Gastroesophageal sphincter (tissue), 4 donors: ENCODE data around the gene MAP4K2. TPM values are rescaled to one million over a fixed set of nuclear protein-coding genes. Genes with fewer than 3 reads are reported as not detected.
"Not testable (repeated sequence)": the region's sequence is repeated elsewhere in the genome, so short reads cannot be mapped to it uniquely, and the experiment has no call there.

Experiments
- ATAC-seq: fragments of 150-250 bp; one replicate; pipeline ENCODE4 v1.9.1; 2016; ENCODE audit warnings: mild to moderate bottlenecking, moderate library complexity
- H3K27ac ChIP-seq, 4 donors: fragments of 200-600 bp; sonication (generic) in 3 of 4; 1 replicate in 3 of 4; 2 replicates in 1 of 4; pipeline ENCODE4 v1.5.1; 2016 to 2019
- H3K27me3 ChIP-seq: fragments of 200-600 bp; sonication (generic); one replicate; pipeline ENCODE4 v1.5.1; 2019
- H3K36me3 ChIP-seq, 2 donors: fragments of 200-600 bp; sonication (generic); one replicate each; pipeline ENCODE4 v1.5.1; 2019; ENCODE audit warnings: control low read depth in 1 of 2
- H3K4me1 ChIP-seq, 3 donors: fragments of 200-600 bp; sonication (generic); 1 replicate in 2 of 3; 2 replicates in 1 of 3; pipeline ENCODE4 v1.5.1; 2016 to 2019; ENCODE audit warnings: control low read depth in 2 of 3
- H3K4me3 ChIP-seq, 2 donors: fragments of 200-600 bp; sonication (generic); one replicate each; pipeline ENCODE4 v1.5.1; 2019; ENCODE audit warnings: mild to moderate bottlenecking in 1 of 2, moderate library complexity in 1 of 2
- H3K9me3 ChIP-seq, 3 donors: fragments of 200-600 bp; sonication (generic); one replicate each; pipeline ENCODE4 v1.5.1; 2017 to 2019; ENCODE audit warnings: control low read depth in 2 of 3
- CTCF ChIP-seq, 4 experiments: fragments of 200-600 bp in 2 of 4; fragments of 450-650 bp in 2 of 4; sonication (generic) in 1 of 4; IDR thresholded peaks; one replicate each; pipeline ENCODE4 v1.5.1; 2017 to 2019; ENCODE audit warnings: antibody characterized with exemption in 4 of 4, mild to moderate bottlenecking in 2 of 4, moderate library complexity in 2 of 4
- EP300 ChIP-seq: sonication (generic); formaldehyde crosslinking; IDR thresholded peaks from one replicate; pipeline ENCODE4 v1.6.1; 2017; ENCODE audit warnings: antibody characterized with exemption, mild to moderate bottlenecking
- POLR2A ChIP-seq, 2 donors: fragments of 450-650 bp; IDR thresholded peaks; one replicate each; pipeline ENCODE4 v1.6.1; 2017; ENCODE audit warnings: antibody characterized with exemption in 2 of 2, mild to moderate bottlenecking in 2 of 2, moderate library complexity in 1 of 2
- POLR2AphosphoS5 ChIP-seq: sonication (generic); formaldehyde crosslinking; IDR thresholded peaks from one replicate; pipeline ENCODE4 v1.6.1; 2017; ENCODE audit warnings: antibody characterized with exemption
- WGBS, 2 donors: methylation state at CpG; one replicate each; pipeline ENCODE4 v1.1.5; 2018; ENCODE audit warnings: low coverage in 1 of 2; 5-methylcytosine and 5-hydroxymethylcytosine counted together
- total RNA-seq, 4 donors: library from RNA; depleted of rRNA; stranded (reverse); fragments of >200 nt; gene quantifications; one replicate each; pipeline ENCODE4 v1.1.0, GENCODE V29; 2016

The MAP4K2 gene
- total RNA-seq, 4 donors from 2014 or later: 17.6 to 24.0 (median 19.6) TPM

- no peak for TF ChIP-seq CTCF (IDR thresholded peaks at IDR 0.05)
- no peak for TF ChIP-seq POLR2AphosphoS5
- no peak for TF ChIP-seq EP300
- no peak for TF ChIP-seq POLR2A (IDR thresholded peaks at IDR 0.05)
- Histone ChIP-seq H3K4me1 (peaks cover 0 to 82% (median 37%) of the 10 kb centered on the region in 3 donors), H3K4me3 (no peak overlapping the region), H3K36me3 (peaks cover 0 to 21% of the 10 kb centered on the region in 2 donors), H3K9me3 (no peaks in the 10 kb centered on the region), H3K27me3 (peaks cover 6% of the 10 kb centered on the region), H3K27ac (peak overlapping the region in 3 of 4 donors; percentile 69 to 97 (median 97))
- WGBS, 2 donors: 60% methylated on average over 1 of the region's 16 CpGs; no CpG with 5 or more reads in 1 of the 2 donors
- no peak for ATAC-seq
Observed at GRCh38 chr11:64848826-64849597, 46.0 kb upstream of the MAP4K2 start.

- Histone ChIP-seq H3K27me3 (peaks cover 6% of the 10 kb centered on the region), H3K36me3 (peaks cover 0 to 14% of the 10 kb centered on the region in 2 donors), H3K4me1 (peaks cover 0 to 76% (median 31%) of the 10 kb centered on the region in 3 donors), H3K4me3 (no peak overlapping the region), H3K9me3 (no peaks in the 10 kb centered on the region), H3K27ac (peak overlapping the region in 2 of 4 donors; percentile 34 to 97)
- no peak for TF ChIP-seq EP300
- TF ChIP-seq POLR2A (IDR thresholded peaks at IDR 0.05): no peak
- no peak for TF ChIP-seq CTCF (IDR thresholded peaks at IDR 0.05)
- no peak for TF ChIP-seq POLR2AphosphoS5
- no peak for ATAC-seq
- WGBS, 2 donors: 83 to 86% methylated on average over 2 to 4 of the region's 6 CpGs
Observed at GRCh38 chr11:64848214-64848825, 45.3 kb upstream of the MAP4K2 start.

- peaks cover 0 to 2% of the 10 kb centered on the region in 2 donors for H3K36me3 ChIP-seq
- H3K27me3 ChIP-seq: peaks cover 6% of the 10 kb centered on the region
- WGBS, 2 donors: 0 to 13% methylated on average over 1 to 3 of the region's 13 CpGs
- peaks cover 0 to 64% (median 31%) of the 10 kb centered on the region in 3 donors for H3K4me1 ChIP-seq
- peak overlapping the region in 2 of 4 donors; percentile 7 to 46 for H3K27ac ChIP-seq
- no peaks in the 10 kb centered on the region for H3K9me3 ChIP-seq
- peak; percentile 86 for ATAC-seq
- TF ChIP-seq POLR2AphosphoS5: peak; percentile 26
- TF ChIP-seq CTCF (IDR thresholded peaks at IDR 0.05): peak in 3 of 4 experiments; percentile 98 to 100 (median 99)
- no peak for TF ChIP-seq EP300
- no peak for TF ChIP-seq POLR2A (IDR thresholded peaks at IDR 0.05)
- H3K4me3 ChIP-seq: no peak overlapping the region
Observed at GRCh38 chr11:64846998-64847666, 44.1 kb upstream of the MAP4K2 start.

- not testable (repeated sequence) for H3K27ac ChIP-seq, H3K27me3 ChIP-seq, H3K36me3 ChIP-seq, H3K4me3 ChIP-seq, H3K9me3 ChIP-seq, ATAC-seq
- peaks cover 0 to 51% (median 24%) of the 10 kb centered on the region in 3 donors for H3K4me1 ChIP-seq
- 87% methylated on average over 4 to 6 of the region's 8 CpGs for WGBS, 2 donors
Observed at GRCh38 chr11:64845776-64846129, 42.7 kb upstream of the MAP4K2 start.

- no peak for TF ChIP-seq EP300
- TF ChIP-seq POLR2A (IDR thresholded peaks at IDR 0.05): no peak
- no peak for TF ChIP-seq CTCF (IDR thresholded peaks at IDR 0.05)
- TF ChIP-seq POLR2AphosphoS5: no peak
- WGBS, 2 donors: 50% methylated on average over 4 of the region's 9 CpGs; no CpG with 5 or more reads in 1 of the 2 donors
- peak overlapping the region in 2 of 4 donors; percentile 0 to 57 for H3K27ac ChIP-seq
Observed at GRCh38 chr11:64845129-64845775, 42.2 kb upstream of the MAP4K2 start.

More at GRCh38 chr11:64845129-64845775, 42.2 kb upstream of the MAP4K2 start:
- peaks cover 0 to 46% (median 20%) of the 10 kb centered on the region in 3 donors for H3K4me1 ChIP-seq
- no peak for ATAC-seq
- H3K9me3 ChIP-seq: no peaks in the 10 kb centered on the region
- H3K27me3 ChIP-seq: peaks cover 6% of the 10 kb centered on the region
- H3K4me3 ChIP-seq: peak overlapping the region in 1 of 2 donors; percentile 50
- no peaks in the 10 kb centered on the region for H3K36me3 ChIP-seq
